K562 (cell line): ENCODE data around the gene C2orf42. TPM values are rescaled to one million over a fixed set of nuclear protein-coding genes. Genes with fewer than 3 reads are reported as not detected.

ENCODE experiments used
- ATAC-seq: fragments of 200-7000 bp; cut with Tn5 transposase; 3 replicates; pipeline ENCODE4 v1.9.1; 2020; ENCODE audit warnings: moderate library complexity
- BruUV-seq: library from RNA; stranded (reverse); fragments of 400-500 nt; replicated peaks from 2 replicates; lab custom pipeline; 2021; lab: Mats Ljungman, UMichigan
- CTCF ChIA-PET: fragments of 300-600 bp; formaldehyde crosslinking; extraction: SDS; loops from one replicate; lab custom pipeline; 2021; ENCODE audit warnings: low intra/inter-chr PET ratio; lab: Yijun Ruan, JAX
- POLR2A ChIA-PET: fragments of 300-600, 350-650 bp; sonication (Branson Sonifier 250); formaldehyde crosslinking; extraction: SDS; loops from one replicate; lab custom pipeline; 2021; ENCODE audit warnings: antibody characterized with exemption, inconsistent platforms; lab: Yijun Ruan, JAX
- DNase-seq, 4 experiments: peaks; one replicate each; pipeline versions ENCODE4 v3.0.0 to v3.0.0-alpha.2; 2011 to 2018; ENCODE audit warnings: low spot score in 3 of 4, mixed read lengths in 3 of 4; ENCODE audit errors: extremely low read depth in 1 of 4
- FAIRE-seq: peaks from 2 replicates; lab custom pipeline; 2011; peaks lifted over from hg19 to GRCh38; lab: Jason Lieb, UNC
- H2AFZ ChIP-seq: 2 replicates; pipeline ENCODE4 v1.6.0; 2011; ENCODE audit warnings: low read depth, low read length, control low read depth, inconsistent platforms
- H3K27ac ChIP-seq: fragments of 200-600 bp; 3 replicates; pipeline ENCODE4 v1.8.0; 2011; ENCODE audit warnings: low read depth, mild to moderate bottlenecking, control low read depth, inconsistent platforms, low read length, moderate library complexity, mixed read lengths; ENCODE audit errors: extremely low read depth
- H3K27me3 ChIP-seq, 2 experiments: fragments of 300-600 bp in 1 of 2; 2 replicates in 1 of 2; 3 replicates in 1 of 2; pipeline versions ENCODE4 v1.6.0 to v1.8.0; 2011; ENCODE audit warnings: inconsistent platforms in 2 of 2, low read length in 2 of 2, mild to moderate bottlenecking in 1 of 2, mixed read lengths in 1 of 2, moderate library complexity in 1 of 2; ENCODE audit not compliant: control insufficient read depth in 2 of 2, insufficient read depth in 2 of 2
- H3K36me3 ChIP-seq: fragments of 300-600 bp; 3 replicates; pipeline ENCODE4 v1.8.0; 2011; ENCODE audit warnings: mild to moderate bottlenecking, low read length, inconsistent platforms; ENCODE audit not compliant: control insufficient read depth, insufficient read depth
- H3K4me1 ChIP-seq, 2 experiments: fragments of 200-600 bp in 1 of 2; replicated peaks in 1 of 2; 2 replicates in 1 of 2; 3 replicates in 1 of 2; pipeline versions ENCODE4 v1.5.1 to v1.8.0; 2011; ENCODE audit warnings: inconsistent platforms in 2 of 2, low read length in 2 of 2, mild to moderate bottlenecking in 1 of 2, mixed read lengths in 1 of 2, moderate library complexity in 1 of 2; ENCODE audit not compliant: control insufficient read depth in 2 of 2, insufficient read depth in 2 of 2
- H3K4me2 ChIP-seq: 2 replicates; pipeline ENCODE4 v1.6.1; 2011; ENCODE audit warnings: low read length, control low read depth, inconsistent platforms, mixed read lengths; ENCODE audit not compliant: insufficient read depth
- H3K4me3 ChIP-seq: fragments of 200-600 bp; sonication (generic), shearing (Covaris generic); 2 replicates; pipeline ENCODE4 v1.5.1; 2016; ENCODE audit warnings: control low read depth, inconsistent platforms
- H3K79me2 ChIP-seq: fragments of 200-600 bp; 3 replicates; pipeline ENCODE4 v1.8.0; 2011; ENCODE audit warnings: low read length, inconsistent platforms; ENCODE audit not compliant: control insufficient read depth, insufficient read depth
- H3K9ac ChIP-seq, 2 experiments: 2 replicates each; pipeline versions ENCODE4 v1.6.0 to v1.6.1; 2011; ENCODE audit warnings: low read depth in 2 of 2, low read length in 2 of 2, control low read depth in 1 of 2, inconsistent platforms in 1 of 2, mild to moderate bottlenecking in 1 of 2, mixed read lengths in 1 of 2; ENCODE audit not compliant: insufficient read depth in 1 of 2
- H3K9me1 ChIP-seq: one replicate; pipeline ENCODE4 v1.6.0; 2011; ENCODE audit warnings: inconsistent platforms, mild to moderate bottlenecking, low read length, moderate library complexity; ENCODE audit not compliant: control insufficient read depth, insufficient read depth
- H3K9me3 ChIP-seq: replicated peaks from 2 replicates; pipeline ENCODE4 v1.5.1; 2011; ENCODE audit warnings: low read depth, low read length, inconsistent platforms; ENCODE audit not compliant: control insufficient read depth, insufficient read depth
- H4K20me1 ChIP-seq: replicated peaks from 2 replicates; pipeline ENCODE4 v1.6.1; 2011; ENCODE audit warnings: low read length, inconsistent platforms, mixed read lengths; ENCODE audit not compliant: control insufficient read depth, insufficient read depth
- ARNT ChIP-seq, 2 experiments: fragments of 450-650 bp; IDR thresholded peaks; 2 replicates each; pipeline ENCODE4 v1.6.1; 2016; ENCODE audit warnings: mild to moderate bottlenecking in 1 of 2
- CEBPB ChIP-seq: fragments of 450-650 bp; IDR thresholded peaks from 2 replicates; pipeline ENCODE4 v1.6.1; 2016; ENCODE audit warnings: missing genetic modification characterization, missing compliant biosample characterization
- GTF2E2 ChIP-seq: fragments of 200-800 bp; sonication (Bioruptor generic); IDR thresholded peaks from 2 replicates; pipeline ENCODE4 v1.6.1; 2016; ENCODE audit warnings: missing genetic modification characterization, missing compliant biosample characterization
- POLR2A ChIP-seq: fragments of 450-650 bp; conservative IDR thresholded peaks from 2 replicates; pipeline ENCODE4 v1.6.1; 2016
- RAD21 ChIP-seq, 2 experiments: fragments of 250-450 bp in 1 of 2; fragments of 450-650 bp in 1 of 2; sonication (Bioruptor Pico) in 1 of 2; formaldehyde crosslinking in 1 of 2; IDR thresholded peaks in 1 of 2; conservative IDR thresholded peaks in 1 of 2; 2 replicates each; pipeline versions ENCODE4 v1.4.0 to v1.8.0; 2020 to 2022; ENCODE audit warnings: mild to moderate bottlenecking in 2 of 2, moderate library complexity in 1 of 2
- SREBF2 ChIP-seq: sonication (generic); formaldehyde crosslinking; IDR thresholded peaks from 2 replicates; pipeline ENCODE4 v1.4.0; 2020; ENCODE audit warnings: mild to moderate bottlenecking, missing genetic modification reagents
- SUPT5H ChIP-seq: fragments of 450-650 bp; IDR thresholded peaks from 2 replicates; pipeline ENCODE4 v1.6.1; 2016
- U2AF2 ChIP-seq: fragments of 200-400 bp; formaldehyde crosslinking; optimal IDR thresholded peaks from 2 replicates; pipeline ENCODE3; 2017; ENCODE audit warnings: low read depth, mild to moderate bottlenecking, low read length
- YY1 ChIP-seq, 3 experiments: IDR thresholded peaks; 2 replicates each; pipeline ENCODE4 v1.6.1; 2011; ENCODE audit warnings: low read length in 2 of 3, mild to moderate bottlenecking in 2 of 3, moderate library complexity in 2 of 3, borderline replicate concordance in 1 of 3, control low read depth in 1 of 3, low read depth in 1 of 3; ENCODE audit not compliant: insufficient read depth in 3 of 3, insufficient replicate concordance in 2 of 3, control insufficient read depth in 1 of 3, insufficient read length in 1 of 3; ENCODE audit errors: extremely low read depth in 1 of 3
- ZBTB17 ChIP-seq: fragments of 450-650 bp; formaldehyde crosslinking; IDR thresholded peaks from 2 replicates; pipeline ENCODE4 v1.4.0; 2020; ENCODE audit warnings: mild to moderate bottlenecking
- ZC3H4 ChIP-seq: sonication (generic); formaldehyde crosslinking; IDR thresholded peaks from 2 replicates; pipeline ENCODE4 v1.9.0; 2021; ENCODE audit warnings: missing genetic modification reagents, borderline replicate concordance
- ZFX ChIP-seq: sonication (generic); formaldehyde crosslinking; IDR thresholded peaks from 2 replicates; pipeline ENCODE4 v1.8.0; 2022; ENCODE audit warnings: mild to moderate bottlenecking, missing genetic modification reagents, moderate library complexity
- ZNF165 ChIP-seq: fragments of 250-450 bp; sonication (Bioruptor Pico); IDR thresholded peaks from 2 replicates; pipeline ENCODE4 v1.4.0; 2020; ENCODE audit warnings: borderline replicate concordance
- ZNF316 ChIP-seq: fragments of 450-650 bp; IDR thresholded peaks from 2 replicates; pipeline ENCODE4 v1.6.1; 2016
- WGBS: fragments of 100-300 bp; shearing (Covaris generic); methylation state at CpG from one replicate; pipeline ENCODE4 v1.1.6; 2016; ENCODE audit warnings: low coverage, mixed read lengths; ENCODE audit not compliant: insufficient coverage; ENCODE audit errors: missing lambda C conversion rate; 5-methylcytosine and 5-hydroxymethylcytosine counted together
- in situ Hi-C: fragments of 300-500 bp; cut with MboI; formaldehyde crosslinking; loops from 4 replicates; pipeline ENCODE4 v1.15.0; 2018; ENCODE audit warnings: inconsistent platforms, mixed read lengths
- intact Hi-C: fragments of 100-400 bp; cut with micrococcal nuclease; formaldehyde crosslinking; loops from 2 replicates; pipeline ENCODE4 v1.14.2; 2022
- polyA plus RNA-seq, 8 experiments: library from polyadenylated mRNA; depleted of rRNA in 4 of 8; stranded (reverse) in 5 of 8; unstranded in 3 of 8; fragments of >200 nt; fragmentation: Nextera tagmentation in 2 of 8; fragmentation: Illumina TruSeq in 1 of 8; extraction: Ambion mirVana in 2 of 8; extraction: Trizol in 1 of 8; gene quantifications; 2 replicates each; pipeline versions ENCODE4 v1.2.1 to v1.2.3, GENCODE V29; 2011 to 2014; ENCODE audit warnings: inconsistent platforms in 1 of 8, missing spikeins in 1 of 8
- total RNA-seq, 7 experiments: library from RNA; depleted of rRNA in 6 of 7; stranded (reverse); fragments of >200 nt in 6 of 7; fragmentation: Illumina TruSeq in 2 of 7; extraction: Trizol in 2 of 7; gene quantifications; 2 replicates each; pipeline versions ENCODE4 v1.2.1 to v1.2.3, GENCODE V29; 2011 to 2021; ENCODE audit warnings: low replicate concordance in 1 of 7
- TF ChIP-seq, protein P1 (sequence below): fragments of 450-650 bp; IDR thresholded peaks from 2 replicates; pipeline ENCODE4 v1.6.1; 2016
- TF ChIP-seq, protein P2 (sequence below), 2 experiments: IDR thresholded peaks in 1 of 2; conservative IDR thresholded peaks in 1 of 2; 2 replicates each; pipeline ENCODE4 v1.6.1; 2016; ENCODE audit warnings: low read depth in 2 of 2, mild to moderate bottlenecking in 1 of 2, missing compliant biosample characterization in 1 of 2, missing genetic modification characterization in 1 of 2, moderate library complexity in 1 of 2

Gene C2orf42
- total and polyA plus RNA-seq, 9 of the 15 experiments (the other 6 are each of a cell fraction or from before 2014, with no cell fraction given), result 4.6 to 10.9 (median 7.5) TPM

DNA sequence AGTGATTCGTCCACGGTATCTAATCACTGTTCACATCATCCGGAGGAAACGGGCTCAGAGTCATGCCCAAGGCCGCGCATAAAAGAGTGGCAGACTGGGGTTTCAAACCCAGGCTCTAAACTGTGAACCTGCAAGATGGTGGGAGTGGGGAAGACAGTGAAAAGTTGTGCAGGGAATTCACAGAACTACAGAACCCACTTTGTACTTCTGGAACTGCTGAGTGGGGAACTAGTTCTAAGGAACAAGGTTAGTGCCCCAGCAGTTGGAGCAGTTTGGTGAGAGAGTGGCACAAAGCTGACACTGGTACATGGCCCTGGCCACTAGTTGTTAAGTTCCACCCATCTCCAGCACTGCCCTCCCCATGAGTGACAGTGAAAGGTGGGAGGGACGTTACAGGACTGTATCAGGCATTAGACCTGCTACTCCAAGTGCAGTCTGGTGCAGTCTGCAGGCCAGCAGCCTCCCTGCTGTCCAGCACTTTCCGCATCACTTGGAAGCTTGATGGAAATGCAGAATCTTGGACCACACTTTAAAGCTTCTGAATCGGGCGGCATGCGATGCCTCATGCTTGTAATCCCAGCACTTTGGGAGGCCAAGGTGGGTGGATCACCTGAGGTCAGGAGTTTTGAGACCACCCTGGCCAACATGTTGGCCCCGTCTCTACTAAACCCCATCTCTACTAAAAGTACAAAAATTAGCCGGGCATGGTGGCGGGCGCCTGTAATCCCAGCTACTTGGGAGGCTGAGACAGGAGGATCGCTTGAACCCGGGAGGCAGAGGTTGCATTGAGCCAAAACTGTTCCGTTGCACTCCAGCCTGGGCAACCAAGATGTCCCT, 47.3 kb downstream of the C2orf42 start:
- WGBS, result 59% methylated on average over 18 of the region's 18 CpGs
- in situ Hi-C loops, result loop anchor here (5.0 kb wide), 1 partner anchor 216 kb away; no protein-coding TSS in a partner anchor
- ChIA-PET CTCF (interaction anchor here (0.6 to 2.6 kb wide), 3 partner anchors 54 to 231 kb away, joined by 3 to 30 read pairs (median 4); partner anchors contain the start of gene PCBP1), POLR2A (interaction anchor here (0.7 to 3.9 kb wide), 9 partner anchors 10 to 232 kb away, joined by 3 to 31 read pairs (median 10); partner anchors contain the start of genes MXD1 and SNRPG)
- Histone ChIP-seq H3K9ac (peak overlapping the region; percentile 18 to 92), H3K27me3 (no peaks in the 10 kb centered on the region), H4K20me1 (no peaks in the 10 kb centered on the region), H3K27ac (peak overlapping the region; percentile 88), H3K4me2 (peak overlapping the region; percentile 73), H3K79me2 (peaks cover 17% of the 10 kb centered on the region), H3K36me3 (no peaks in the 10 kb centered on the region), H3K9me3 (no peaks in the 10 kb centered on the region), H2AFZ (peak overlapping the region; percentile 78), H3K9me1 (no peaks in the 10 kb centered on the region), H3K4me3 (peak overlapping the region; percentile 28), H3K4me1 (peaks cover 49 to 58% of the 10 kb centered on the region in 2 experiments)
- intact Hi-C loops, result loop anchor here (2.0 to 5.0 kb wide), 7 partner anchors 19 to 419 kb away; partner anchors contain the start of genes C2orf42, FAM136A and TIA1
- FAIRE-seq (peak; percentile 29), ATAC-seq (peak; percentile 58), DNase-seq (peak; percentile 34 to 83 (median 56))
- no TSS peak for BruUV-seq
- TF ChIP-seq ZFX (CRISPR knock-in tag), result peak; percentile 28; the same call in 1 of the 2 replicates
- TF ChIP-seq YY1 (IDR thresholded peaks at IDR 0.05; ENCODE audit: borderline replicate concordance in 1 of 3, control insufficient read depth in 1 of 3, extremely low read depth in 1 of 3, insufficient read depth in 3 of 3, insufficient read length in 1 of 3, insufficient replicate concordance in 2 of 3, low read depth in 1 of 3, low read length in 2 of 3), result peak in 1 of 3 experiments; percentile 38
- TF ChIP-seq GTF2E2 (tag), result 0 out of 2 replicates have a peak, but pooled peaks have one; percentile 43
- TF ChIP-seq, protein P1, sequence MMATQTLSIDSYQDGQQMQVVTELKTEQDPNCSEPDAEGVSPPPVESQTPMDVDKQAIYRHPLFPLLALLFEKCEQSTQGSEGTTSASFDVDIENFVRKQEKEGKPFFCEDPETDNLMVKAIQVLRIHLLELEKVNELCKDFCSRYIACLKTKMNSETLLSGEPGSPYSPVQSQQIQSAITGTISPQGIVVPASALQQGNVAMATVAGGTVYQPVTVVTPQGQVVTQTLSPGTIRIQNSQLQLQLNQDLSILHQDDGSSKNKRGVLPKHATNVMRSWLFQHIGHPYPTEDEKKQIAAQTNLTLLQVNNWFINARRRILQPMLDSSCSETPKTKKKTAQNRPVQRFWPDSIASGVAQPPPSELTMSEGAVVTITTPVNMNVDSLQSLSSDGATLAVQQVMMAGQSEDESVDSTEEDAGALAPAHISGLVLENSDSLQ, result peak; percentile 97
- no peak for TF ChIP-seq CEBPB (tag)
- TF ChIP-seq SUPT5H, result peak; percentile 62
- no peak for TF ChIP-seq SREBF2 (CRISPR knock-in tag)
- TF ChIP-seq POLR2A, result peak; percentile 55; the same call in 1 of the 2 replicates
- TF ChIP-seq ZNF165 (CRISPR knock-in tag), result 0 out of 2 replicates have a peak, but pooled peaks have one; percentile 38
- TF ChIP-seq U2AF2, result no peak
- TF ChIP-seq, protein P2, sequence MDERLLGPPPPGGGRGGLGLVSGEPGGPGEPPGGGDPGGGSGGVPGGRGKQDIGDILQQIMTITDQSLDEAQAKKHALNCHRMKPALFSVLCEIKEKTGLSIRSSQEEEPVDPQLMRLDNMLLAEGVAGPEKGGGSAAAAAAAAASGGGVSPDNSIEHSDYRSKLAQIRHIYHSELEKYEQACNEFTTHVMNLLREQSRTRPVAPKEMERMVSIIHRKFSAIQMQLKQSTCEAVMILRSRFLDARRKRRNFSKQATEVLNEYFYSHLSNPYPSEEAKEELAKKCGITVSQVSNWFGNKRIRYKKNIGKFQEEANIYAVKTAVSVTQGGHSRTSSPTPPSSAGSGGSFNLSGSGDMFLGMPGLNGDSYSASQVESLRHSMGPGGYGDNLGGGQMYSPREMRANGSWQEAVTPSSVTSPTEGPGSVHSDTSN (CRISPR knock-in tag; IDR thresholded peaks at IDR 0.05; ENCODE audit: low read depth), result no peak
- TF ChIP-seq, protein P2 (tag; conservative IDR thresholded peaks at IDR 0.05; ENCODE audit: low read depth), result peak; percentile 65
- TF ChIP-seq ZC3H4 (CRISPR knock-in tag), result peak; percentile 85; the same call in 1 of the 2 replicates
- TF ChIP-seq ZBTB17 (CRISPR knock-in tag), result peak; percentile 75; the same call in 1 of the 2 replicates
- 0 out of 4 replicates have a peak, but pooled peaks of 1 of the 2 experiments have one; percentile 14 for TF ChIP-seq ARNT (IDR thresholded peaks at IDR 0.05)
- TF ChIP-seq RAD21 (CRISPR knock-in tag; conservative IDR thresholded peaks at IDR 0.05 in 1 of 2, IDR thresholded peaks at IDR 0.05 in 1 of 2), result 0 out of 4 replicates have a peak, but pooled peaks of 1 of the 2 experiments have one; percentile 2
- TF ChIP-seq ZNF316, result peak; percentile 24; the same call in 1 of the 2 replicates
